B cell (primary cell): ENCODE data around the gene WRNIP1. TPM values are rescaled to one million over a fixed set of nuclear protein-coding genes. Genes with fewer than 3 reads are reported as not detected.
A peak's percentile ranks its signal among the peaks of the same experiment; 100 is the strongest.

Experiments used
- ATAC-seq: fragments of 200-7000 bp; cut with Tn5 transposase; one replicate; pipeline ENCODE4 v1.10.0; 2021; ENCODE audit warnings: low read depth, mild to moderate bottlenecking, moderate number of reproducible peaks, moderate library complexity
- CTCF ChIA-PET: fragments of 350-600 bp; sonication (Branson Sonifier 250); formaldehyde crosslinking; loops from one replicate; lab custom pipeline; 2021; ENCODE audit warnings: antibody characterized with exemption, inconsistent platforms; lab: Charles Lee
- POLR2A ChIA-PET: fragments of 350-600 bp; sonication (Branson Sonifier 250); formaldehyde crosslinking; loops from one replicate; lab custom pipeline; 2021; ENCODE audit warnings: antibody characterized with exemption; lab: Charles Lee
- DNase-seq: peaks from one replicate; pipeline ENCODE4 v3.0.0; 2013
- H2AFZ ChIP-seq: 2 replicates; pipeline ENCODE4 v1.6.1; 2012; ENCODE audit warnings: mild to moderate bottlenecking, low read depth, low read length; ENCODE audit not compliant: insufficient read depth, poor library complexity, severe bottlenecking
- H3K27ac ChIP-seq, 2 donors: 1 replicate in 1 of 2; 2 replicates in 1 of 2; pipeline ENCODE4 v1.5.1; 2012 to 2013; ENCODE audit warnings: low read length in 2 of 2, mild to moderate bottlenecking in 2 of 2, moderate library complexity in 1 of 2
- H3K27me3 ChIP-seq, 4 experiments: fragments of 200-600 bp in 1 of 4; sonication (generic) in 1 of 4; replicated peaks in 1 of 4; 1 replicate in 2 of 4; 2 replicates in 2 of 4; pipeline versions ENCODE4 v1.6.1 to v1.7.0; 2013 to 2016; ENCODE audit warnings: low read length in 3 of 4, mild to moderate bottlenecking in 2 of 4, mixed read lengths in 1 of 4, moderate library complexity in 1 of 4; ENCODE audit not compliant: insufficient read depth in 4 of 4, control insufficient read depth in 3 of 4; ENCODE audit errors: control extremely low read depth in 1 of 4
- H3K36me3 ChIP-seq, 2 experiments: replicated peaks in 1 of 2; 1 replicate in 1 of 2; 2 replicates in 1 of 2; pipeline versions ENCODE4 v1.6.1 to v1.7.1; 2013; ENCODE audit warnings: low read length in 1 of 2; ENCODE audit not compliant: insufficient read depth in 2 of 2, control insufficient read depth in 1 of 2; ENCODE audit errors: control extremely low read depth in 1 of 2, extremely low read depth in 1 of 2
- H3K4me1 ChIP-seq, 2 donors: fragments of 200-600 bp in 1 of 2; sonication (generic) in 1 of 2; 1 replicate in 1 of 2; 2 replicates in 1 of 2; pipeline versions ENCODE4 v1.5.1 to v1.6.1; 2013 to 2017; ENCODE audit warnings: low read length in 2 of 2; ENCODE audit not compliant: control insufficient read depth in 2 of 2, insufficient read depth in 2 of 2
- H3K4me2 ChIP-seq: replicated peaks from 2 replicates; pipeline ENCODE3; 2012; ENCODE audit warnings: mild to moderate bottlenecking, low read depth, low read length; ENCODE audit not compliant: poor library complexity, severe bottlenecking
- H3K4me3 ChIP-seq, 5 experiments: fragments of 200-600 bp in 1 of 5; sonication (generic) in 1 of 5; 1 replicate in 3 of 5; 2 replicates in 2 of 5; pipeline versions ENCODE4 v1.5.1 to v1.7.0; 2011 to 2016; ENCODE audit warnings: low read length in 4 of 5, mild to moderate bottlenecking in 4 of 5, low read depth in 2 of 5, control low read depth in 1 of 5, moderate library complexity in 1 of 5; ENCODE audit not compliant: insufficient read depth in 1 of 5; ENCODE audit errors: control extremely low read depth in 1 of 5, extremely low read depth in 1 of 5
- H3K79me2 ChIP-seq: fragments of 200-600 bp; sonication (generic); one replicate; pipeline ENCODE4 v1.6.0; 2016; ENCODE audit warnings: low read length; ENCODE audit not compliant: control insufficient read depth, insufficient read depth
- H3K9ac ChIP-seq: fragments of 200-600 bp; sonication (generic); 2 replicates; pipeline ENCODE4 v1.6.1; 2017; ENCODE audit warnings: mild to moderate bottlenecking, low read length, moderate library complexity
- H3K9me3 ChIP-seq, 3 donors: one replicate each; pipeline versions ENCODE4 v1.6.1 to v1.7.1; 2013; ENCODE audit warnings: low read length in 2 of 3; ENCODE audit not compliant: control insufficient read depth in 2 of 3, insufficient read depth in 1 of 3; ENCODE audit errors: control extremely low read depth in 1 of 3
- H4K20me1 ChIP-seq: 2 replicates; pipeline ENCODE4 v1.6.0; 2012; ENCODE audit warnings: mild to moderate bottlenecking, low read length; ENCODE audit not compliant: insufficient read depth, control insufficient read depth, poor library complexity, severe bottlenecking
- H3K27ac Mint-ChIP-seq: one replicate; pipeline ENCODE4 v1.8.0; 2021; ENCODE audit warnings: mixed read lengths
- H3K27me3 Mint-ChIP-seq: one replicate; pipeline ENCODE4 v1.8.0; 2021; ENCODE audit warnings: mixed read lengths
- H3K4me1 Mint-ChIP-seq: one replicate; pipeline ENCODE4 v1.8.0; 2021; ENCODE audit warnings: mixed read lengths
- H3K4me3 Mint-ChIP-seq: one replicate; pipeline ENCODE4 v1.8.0; 2021; ENCODE audit warnings: mixed read lengths
- H3K9me3 Mint-ChIP-seq: one replicate; pipeline ENCODE4 v1.8.0; 2022; ENCODE audit warnings: mixed read lengths; ENCODE audit not compliant: insufficient read depth
- EZH2 ChIP-seq: IDR thresholded peaks from 2 replicates; pipeline ENCODE4 v1.6.1; 2012; ENCODE audit warnings: borderline replicate concordance, low read depth, mild to moderate bottlenecking, moderate library complexity, low read length; ENCODE audit not compliant: insufficient read depth, poor library complexity, severe bottlenecking
- WGBS: methylation state at CpG from one replicate; pipeline ENCODE4 v1.1.5; 2013; ENCODE audit warnings: missing lambda C conversion rate; ENCODE audit not compliant: insufficient coverage; 5-methylcytosine and 5-hydroxymethylcytosine counted together
- intact Hi-C: fragments of 100-400 bp; cut with micrococcal nuclease; formaldehyde crosslinking; loops from one replicate; pipeline ENCODE4 v1.10.0; 2022
- polyA plus RNA-seq: library from polyadenylated mRNA; depleted of rRNA; stranded (reverse); fragments of >200 nt; gene quantifications from 2 replicates; pipeline ENCODE4 v1.2.3, GENCODE V29; 2012
- total RNA-seq, 2 donors: library from RNA; stranded (reverse); fragments of 120-200 nt in 1 of 2; gene quantifications; 1 replicate in 1 of 2; 2 replicates in 1 of 2; pipeline versions ENCODE4 v1.2.3 to v1.2.4, GENCODE V29; 2013 to 2022
- TF ChIP-seq, protein P1 (sequence below): fragments of 200-600 bp; IDR thresholded peaks from one replicate; pipeline ENCODE4 v1.8.0; 2022; ENCODE audit warnings: antibody characterized with exemption, mild to moderate bottlenecking

The WRNIP1 gene
- total and polyA plus RNA-seq, 2 donors (not counting 1 experiment from before 2014, with no cell fraction given), result 32.6 to 35.2 TPM

DNA sequence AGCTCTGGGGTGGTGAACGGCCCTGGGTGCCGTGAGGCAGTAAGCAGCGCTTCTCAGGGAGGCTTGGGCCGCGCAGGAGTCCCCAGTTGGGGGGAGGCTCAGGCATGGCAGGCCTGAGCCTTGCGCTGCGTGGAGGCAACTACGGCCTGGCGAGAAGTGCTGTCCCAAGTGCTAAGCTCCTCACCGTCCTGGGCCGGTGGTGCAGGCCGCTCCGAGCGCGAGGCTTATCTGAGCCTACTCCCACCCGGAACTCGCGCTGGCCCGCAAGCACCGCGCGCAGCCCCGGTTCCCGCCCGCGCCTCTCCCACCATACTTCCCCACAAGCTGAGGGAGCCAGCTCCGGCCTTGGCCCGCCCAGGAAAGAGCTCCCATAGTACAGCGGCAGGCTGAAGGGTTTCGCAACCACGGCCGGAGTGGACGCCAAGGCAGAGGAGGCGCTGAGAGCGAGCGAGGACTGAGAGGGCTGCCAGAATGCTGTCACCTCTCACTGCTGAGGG lies 1.8 kb upstream of the WRNIP1 start:
- Histone ChIP-seq H3K4me3 (no peak overlapping the region), H3K79me2 (peaks cover 25% of the 10 kb centered on the region), H3K9ac (no peak overlapping the region), H3K4me2 (no peak overlapping the region), H3K36me3 (no peaks in the 10 kb centered on the region), H4K20me1 (peaks cover 16% of the 10 kb centered on the region), H3K27me3 (no peaks in the 10 kb centered on the region), H3K4me1 (peaks cover 19 to 29% of the 10 kb centered on the region in 2 donors), H3K9me3 (peaks cover 0 to 12% (median 5%) of the 10 kb centered on the region in 3 donors), H3K27ac (no peak overlapping the region), H2AFZ (no peak overlapping the region)
- no peak for TF ChIP-seq EZH2
- TF ChIP-seq, protein P1, sequence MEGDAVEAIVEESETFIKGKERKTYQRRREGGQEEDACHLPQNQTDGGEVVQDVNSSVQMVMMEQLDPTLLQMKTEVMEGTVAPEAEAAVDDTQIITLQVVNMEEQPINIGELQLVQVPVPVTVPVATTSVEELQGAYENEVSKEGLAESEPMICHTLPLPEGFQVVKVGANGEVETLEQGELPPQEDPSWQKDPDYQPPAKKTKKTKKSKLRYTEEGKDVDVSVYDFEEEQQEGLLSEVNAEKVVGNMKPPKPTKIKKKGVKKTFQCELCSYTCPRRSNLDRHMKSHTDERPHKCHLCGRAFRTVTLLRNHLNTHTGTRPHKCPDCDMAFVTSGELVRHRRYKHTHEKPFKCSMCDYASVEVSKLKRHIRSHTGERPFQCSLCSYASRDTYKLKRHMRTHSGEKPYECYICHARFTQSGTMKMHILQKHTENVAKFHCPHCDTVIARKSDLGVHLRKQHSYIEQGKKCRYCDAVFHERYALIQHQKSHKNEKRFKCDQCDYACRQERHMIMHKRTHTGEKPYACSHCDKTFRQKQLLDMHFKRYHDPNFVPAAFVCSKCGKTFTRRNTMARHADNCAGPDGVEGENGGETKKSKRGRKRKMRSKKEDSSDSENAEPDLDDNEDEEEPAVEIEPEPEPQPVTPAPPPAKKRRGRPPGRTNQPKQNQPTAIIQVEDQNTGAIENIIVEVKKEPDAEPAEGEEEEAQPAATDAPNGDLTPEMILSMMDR, result no peak
- DNase-seq, result no peak
- Mint-ChIP-seq H3K27me3 (no peaks in the 10 kb centered on the region), H3K9me3 (no peaks in the 10 kb centered on the region), H3K4me1 (peaks cover 30% of the 10 kb centered on the region), H3K4me3 (no peak overlapping the region), H3K27ac (no peak overlapping the region)
- 98% methylated on average over 35 of the region's 36 CpGs for WGBS
- CTCF ChIA-PET, result interaction anchor here (0.8 to 1.5 kb wide), 4 partner anchors 25 to 1258 kb away, joined by 3 to 5 read pairs (median 4); a partner anchor contains a TSS
- no peak for ATAC-seq
- intact Hi-C loops, result loop anchor here (10.0 kb wide), 1 partner anchor 1371 kb away; the partner anchor contains the start of gene ECI2
- POLR2A ChIA-PET, result no interaction called here

DNA sequence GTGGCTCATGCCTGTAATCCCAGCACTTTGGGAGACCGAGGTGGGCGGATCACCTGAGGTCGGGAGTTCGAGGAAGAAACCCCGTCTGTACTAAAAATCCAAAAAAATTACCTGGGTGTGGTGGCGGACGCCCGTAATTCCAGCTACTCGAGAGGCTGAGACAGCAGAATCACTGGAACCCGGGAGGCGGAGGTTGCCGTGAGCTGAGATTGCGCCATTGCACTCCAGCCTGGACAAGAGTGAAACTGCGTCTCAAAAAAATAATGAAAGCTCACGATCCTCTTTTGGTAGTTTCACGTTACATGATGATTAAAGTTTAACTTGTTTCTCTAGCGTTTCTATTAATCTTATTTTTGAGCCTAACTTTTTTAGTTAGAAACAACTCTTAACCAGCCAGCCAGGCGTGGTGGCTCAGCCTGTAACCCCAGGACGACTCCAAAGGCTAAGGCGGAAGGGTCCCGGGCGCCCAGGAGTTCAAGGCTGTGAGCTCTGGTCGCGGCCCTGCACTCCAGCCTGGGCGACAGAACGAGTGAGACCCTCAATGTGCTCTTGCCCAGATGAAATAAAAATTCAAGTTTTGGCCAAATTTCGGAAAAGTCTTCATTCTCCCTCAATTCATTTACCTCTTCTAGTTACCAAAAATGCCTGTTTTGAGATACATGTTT lies 1.2 kb upstream of the WRNIP1 start:
- 92% methylated on average over 25 of the region's 27 CpGs for WGBS

More for the DNA sequence above, 1.2 kb upstream of the WRNIP1 start:
- peaks cover 0 to 12% (median 5%) of the 10 kb centered on the region in 3 donors for H3K9me3 ChIP-seq
- peak overlapping the region; percentile 60 to 87 (median 77) for H3K4me3 ChIP-seq
- Mint-ChIP-seq H3K9me3 (no peaks in the 10 kb centered on the region), H3K27ac (peak overlapping the region; percentile 100), H3K4me3 (peak overlapping the region; percentile 98), H3K27me3 (no peaks in the 10 kb centered on the region), H3K4me1 (peaks cover 35% of the 10 kb centered on the region)
- DNase-seq, result no peak
- peak overlapping the region; percentile 96 to 97 for H3K27ac ChIP-seq
- peaks cover 22% of the 10 kb centered on the region for H4K20me1 ChIP-seq
- H2AFZ ChIP-seq, result peak overlapping the region; percentile 89
- no peak for TF ChIP-seq EZH2
- TF ChIP-seq, protein P1, result no peak
- peak overlapping the region; percentile 87 for H3K4me2 ChIP-seq
- peak overlapping the region; percentile 88 for H3K9ac ChIP-seq
- H3K79me2 ChIP-seq, result peaks cover 31% of the 10 kb centered on the region
- intact Hi-C loops, result loop anchor here (1.0 to 10.0 kb wide), 4 partner anchors 27 to 1371 kb away; partner anchors contain the start of genes ECI2 and PSMG4
- no peak for ATAC-seq
- H3K36me3 ChIP-seq, result no peaks in the 10 kb centered on the region
- H3K4me1 ChIP-seq, result peaks cover 25 to 33% of the 10 kb centered on the region in 2 donors
- POLR2A ChIA-PET, result no interaction called here
- CTCF ChIA-PET, result interaction anchor here (1.0 to 1.1 kb wide), 2 partner anchors 26 to 1257 kb away, joined by 5 read pairs; a partner anchor contains a TSS
- H3K27me3 ChIP-seq, result no peaks in the 10 kb centered on the region
